NCI-H226 (cell line): Measurements from ENCODE around the gene TPR.
"Not testable (repeated sequence)": the region's sequence is repeated elsewhere in the genome, so short reads cannot be mapped to it uniquely, and the experiment has no call there.

ENCODE experiments used
- DNase-seq: peaks from one replicate; pipeline ENCODE4 v3.0.0-alpha.2; 2015

Gene TPR

DNA sequence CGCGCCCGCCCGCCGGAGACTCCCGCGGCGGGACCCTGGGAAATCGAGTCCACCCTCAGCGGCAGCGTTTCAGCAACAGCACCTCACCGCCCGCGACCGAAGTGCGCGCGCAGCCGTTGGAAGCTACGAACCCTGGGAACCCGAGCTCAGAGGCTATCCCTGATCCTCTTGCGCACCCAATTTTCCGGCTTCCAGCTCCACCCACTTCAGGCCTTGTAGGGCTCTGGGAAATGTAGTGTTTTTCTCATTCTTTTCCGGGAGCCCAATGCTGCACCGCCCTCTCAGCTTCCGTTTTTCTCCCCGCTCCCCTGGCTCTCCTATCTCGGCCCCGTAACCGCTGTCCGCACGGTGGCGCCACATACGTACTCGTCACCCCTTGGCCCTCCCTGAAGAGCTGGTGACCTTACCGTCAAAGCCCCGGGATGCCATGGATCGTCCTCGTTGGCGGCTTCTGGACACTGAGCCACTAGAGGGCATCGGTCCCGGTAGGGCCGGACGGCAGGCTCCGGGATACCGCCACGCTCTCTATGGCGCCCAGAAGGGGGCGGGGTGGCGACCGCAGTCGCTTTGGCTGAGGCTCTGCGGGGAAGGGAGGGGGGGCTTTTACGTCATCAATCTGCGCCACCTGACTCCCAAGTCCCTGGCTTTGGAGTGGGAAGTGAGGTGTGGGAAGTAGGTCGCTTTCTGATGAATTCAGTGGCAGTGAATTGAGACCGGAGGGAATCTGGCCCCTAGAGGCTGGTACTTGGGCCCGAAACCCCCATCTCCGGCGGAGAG lies at the start of gene TPR, which contains the start of gene ODR4:
Gene TPR (minus strand): TSS at position 102 of the 777 bp plus-strand sequence. CDS start 225 bp downstream, outside the sequence.
Gene ODR4 (plus strand): TSS at position 687 of the 777 bp plus-strand sequence. CDS start 3,948 bp downstream, outside the sequence.
- DNase-seq = peak; percentile 99

DNA sequence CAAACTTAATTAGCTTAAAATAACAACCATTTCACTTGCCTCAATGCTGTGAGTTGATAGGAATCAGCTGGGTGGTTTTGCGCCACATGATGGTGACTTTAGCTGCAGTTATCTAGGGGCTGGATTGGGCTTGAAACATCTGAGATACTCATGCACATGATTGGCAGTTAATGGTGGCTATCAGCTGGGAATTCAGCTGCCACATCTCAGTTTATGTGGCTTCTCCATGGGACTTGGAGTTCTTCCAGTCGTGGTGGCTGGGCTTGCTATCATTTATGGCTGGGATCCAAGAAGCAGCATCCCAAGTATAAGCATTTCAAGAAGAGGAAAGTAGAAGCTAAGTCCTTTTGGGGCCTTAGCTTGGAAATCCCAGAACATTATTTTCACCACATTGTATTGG lies 49.5 kb upstream of the TPR start:
- DNase-seq = no peak

DNA sequence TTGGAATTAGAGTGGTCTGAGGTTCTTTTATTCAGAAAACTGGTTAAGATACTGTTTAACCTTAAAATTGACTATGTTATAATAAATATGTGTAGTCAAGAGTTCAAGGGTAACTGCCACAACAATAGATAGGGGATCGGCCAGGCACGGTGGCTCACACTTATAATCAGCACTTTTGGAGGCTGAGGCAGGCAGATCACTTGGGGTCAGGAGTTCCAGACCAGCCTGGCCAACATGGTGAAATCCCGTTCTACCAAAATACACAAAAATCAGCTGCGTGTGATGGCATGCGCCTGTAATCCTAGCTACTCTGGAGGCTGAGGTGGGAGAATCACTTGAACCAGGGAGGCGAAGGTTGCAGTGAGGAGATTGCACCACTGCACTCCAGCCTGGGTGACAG lies 46.4 kb upstream of the TPR start:
- DNase-seq = no peak

DNA sequence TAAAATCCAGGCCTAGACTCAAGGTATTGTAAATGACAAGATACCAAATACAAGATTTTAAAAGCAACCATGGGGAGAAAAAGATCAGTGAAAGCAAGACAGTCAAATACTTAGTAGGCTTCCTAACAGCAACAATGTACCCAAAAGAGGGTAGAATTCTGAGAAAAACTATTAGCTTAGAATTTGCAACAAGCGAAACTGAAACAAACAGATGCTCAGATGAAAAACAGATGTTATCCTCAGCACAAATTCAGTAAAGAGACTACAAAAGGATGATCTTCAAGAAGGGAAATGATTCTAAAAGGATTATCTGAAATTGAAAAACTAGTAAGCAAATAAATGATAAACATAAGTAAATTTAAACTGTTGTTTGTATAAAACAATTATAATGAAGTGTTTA lies 45.9 kb upstream of the TPR start:
- no peak for DNase-seq

DNA sequence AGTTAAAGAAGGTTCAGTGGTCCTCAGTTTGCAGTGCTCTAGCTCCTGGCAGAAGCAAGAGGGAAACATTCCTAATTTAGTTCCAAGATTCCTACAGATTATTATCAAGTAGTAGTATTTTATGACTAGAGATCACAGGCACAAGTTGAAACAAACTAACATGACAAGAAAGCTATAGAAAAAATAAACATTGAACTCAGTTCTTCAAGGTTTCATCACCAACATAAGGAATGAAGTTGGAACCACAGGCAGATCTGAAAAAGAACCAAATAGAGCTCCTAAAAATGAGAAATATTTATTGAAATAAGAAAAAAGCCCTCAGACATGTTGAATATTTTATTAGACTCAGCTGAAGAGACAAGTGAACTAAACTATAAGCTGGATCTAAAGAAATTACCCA lies 45.3 kb upstream of the TPR start:
- no peak for DNase-seq

DNA sequence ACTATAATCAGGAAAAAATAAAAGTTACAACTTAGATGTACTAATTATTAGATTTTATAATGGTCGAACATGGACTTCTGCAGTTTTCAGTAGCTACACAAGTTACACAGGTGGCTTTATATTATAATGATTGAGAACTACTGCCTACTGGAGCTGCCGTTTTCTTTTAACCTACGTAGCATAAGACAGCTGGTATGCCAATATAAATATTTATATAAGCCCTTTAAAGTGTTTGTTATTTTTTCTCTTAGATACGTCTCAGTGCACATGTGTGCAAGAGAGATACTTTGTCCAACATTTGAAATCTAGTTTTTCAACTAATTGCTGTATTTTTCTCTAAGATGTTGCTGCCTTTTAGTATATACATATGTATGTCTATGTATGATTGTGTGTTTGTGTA lies 43.5 kb upstream of the TPR start:
- no peak for DNase-seq

DNA sequence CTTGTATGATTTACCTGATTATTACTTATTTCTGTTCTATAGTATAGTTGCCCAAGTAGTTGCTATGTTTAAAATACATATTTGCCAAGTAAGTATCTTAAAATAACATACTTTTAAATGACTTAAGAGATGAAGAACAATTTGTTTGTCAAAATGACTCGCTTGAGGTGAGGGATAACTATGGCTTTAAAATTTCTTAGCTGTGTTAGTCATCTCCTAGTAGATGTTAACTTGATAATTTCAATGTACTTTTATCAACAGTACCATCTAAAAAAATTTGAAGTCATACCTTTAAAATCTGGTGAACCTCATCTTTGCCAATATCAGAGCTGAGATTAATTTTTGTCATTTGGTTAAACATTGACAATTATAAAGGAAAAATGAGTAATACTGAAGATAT lies 38.3 kb upstream of the TPR start:
- no peak for DNase-seq

DNA sequence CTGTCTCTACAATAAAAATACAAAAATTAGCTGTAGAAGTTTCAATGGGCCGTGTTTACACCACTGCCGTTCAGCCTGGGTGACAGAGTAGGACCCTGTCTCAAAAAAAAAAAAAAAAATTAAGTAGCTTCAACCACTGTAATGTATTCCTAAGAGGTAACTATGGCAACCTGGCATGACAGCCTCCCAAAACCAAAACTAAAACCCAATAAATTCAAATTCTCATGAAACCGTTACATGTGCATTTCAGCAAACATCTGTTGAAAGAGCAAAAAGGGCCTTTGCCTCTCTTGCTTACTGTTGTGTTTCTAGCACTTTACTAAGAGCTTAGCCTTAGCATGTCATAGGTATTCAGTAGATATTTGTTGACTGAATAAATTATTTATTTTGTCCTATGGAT lies 34.0 kb upstream of the TPR start:
- DNase-seq = no peak

DNA sequence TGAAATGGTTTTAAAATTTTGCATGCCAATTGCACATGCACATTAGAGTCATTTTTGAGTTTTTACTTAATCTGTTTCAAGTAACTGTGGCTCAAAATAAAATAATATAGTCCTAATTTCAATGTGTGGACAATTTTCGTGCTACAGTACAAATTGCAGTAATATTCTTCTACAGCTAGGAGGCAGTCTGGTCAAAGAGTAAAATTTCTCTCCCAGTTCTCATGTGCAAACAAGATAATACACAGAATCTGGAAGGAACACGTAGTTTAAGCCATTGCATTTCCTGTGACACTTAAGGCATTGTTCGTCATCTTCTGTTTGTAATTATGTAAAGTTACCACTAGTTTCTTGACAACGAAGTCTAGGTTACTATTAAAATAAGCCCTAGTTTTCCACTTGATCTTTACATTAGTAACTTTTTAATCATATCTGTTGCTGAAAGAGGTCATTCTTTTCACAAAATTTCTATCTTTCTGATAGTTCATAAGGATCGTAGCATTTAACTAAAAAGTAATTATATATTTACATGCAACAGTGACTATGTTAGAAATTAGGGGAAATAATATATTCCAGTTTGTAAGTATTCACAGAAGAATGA lies 29.5 kb upstream of the TPR start:
- peak; percentile 3 for DNase-seq

DNA sequence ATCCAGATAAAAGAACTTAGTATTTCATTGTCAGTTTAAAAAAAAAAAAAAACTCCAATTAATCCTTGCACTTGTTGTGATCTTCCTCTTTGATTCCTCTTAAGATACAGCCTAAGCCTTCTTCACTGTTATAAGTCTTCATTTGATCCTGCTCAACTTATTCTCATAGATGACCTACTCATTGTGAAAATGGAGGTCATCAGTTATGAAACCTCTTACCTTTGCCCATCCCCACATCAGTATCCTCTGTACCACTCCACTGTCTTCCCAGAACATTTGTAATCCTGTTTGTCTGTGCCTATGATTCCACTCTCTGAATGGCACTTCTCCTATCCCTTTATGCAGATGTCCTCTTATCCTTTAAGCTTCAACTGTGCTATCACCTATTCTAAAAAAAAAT lies 28.6 kb upstream of the TPR start:
- no peak for DNase-seq

DNA sequence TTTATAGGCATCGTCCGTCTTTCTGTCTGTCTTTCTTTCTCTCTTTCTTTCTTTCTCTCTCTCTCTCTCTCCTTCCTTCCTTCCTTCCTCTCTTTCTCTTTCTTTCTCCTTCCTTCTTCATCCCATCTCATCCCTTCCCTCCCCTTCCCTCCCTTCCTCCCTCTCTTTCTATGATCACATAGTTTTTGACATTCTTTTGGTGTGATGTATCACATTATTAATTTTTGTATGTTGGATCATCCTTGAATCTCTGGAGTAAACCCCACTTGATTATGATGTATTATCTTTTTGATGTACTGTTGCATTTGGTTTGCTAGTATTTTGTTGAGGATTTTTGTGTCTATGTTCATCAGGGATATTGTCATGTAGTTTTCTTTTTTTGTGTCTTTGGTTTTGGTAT lies 26.4 kb upstream of the TPR start:
- DNase-seq = not testable (repeated sequence)

DNA sequence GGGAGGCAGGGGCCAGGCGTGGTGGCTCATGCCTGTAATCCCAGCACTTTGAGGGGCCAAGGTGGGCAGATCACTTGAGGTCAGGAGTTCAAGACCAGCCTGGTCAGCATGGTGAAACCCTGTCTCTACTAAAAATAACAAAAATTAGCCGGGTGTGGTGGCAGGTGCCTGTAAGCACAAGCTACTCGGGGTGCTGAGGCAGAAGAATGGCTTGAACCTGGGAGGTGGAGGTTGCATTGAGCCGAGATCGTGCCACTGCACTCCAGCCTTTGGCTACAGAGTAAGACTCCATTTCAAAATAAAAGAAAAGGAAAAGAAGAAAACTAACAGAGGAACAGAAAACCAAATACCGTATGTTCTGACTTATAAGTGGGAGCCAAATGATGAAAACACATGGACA lies 17.7 kb upstream of the TPR start:
- DNase-seq = not testable (repeated sequence)

DNA sequence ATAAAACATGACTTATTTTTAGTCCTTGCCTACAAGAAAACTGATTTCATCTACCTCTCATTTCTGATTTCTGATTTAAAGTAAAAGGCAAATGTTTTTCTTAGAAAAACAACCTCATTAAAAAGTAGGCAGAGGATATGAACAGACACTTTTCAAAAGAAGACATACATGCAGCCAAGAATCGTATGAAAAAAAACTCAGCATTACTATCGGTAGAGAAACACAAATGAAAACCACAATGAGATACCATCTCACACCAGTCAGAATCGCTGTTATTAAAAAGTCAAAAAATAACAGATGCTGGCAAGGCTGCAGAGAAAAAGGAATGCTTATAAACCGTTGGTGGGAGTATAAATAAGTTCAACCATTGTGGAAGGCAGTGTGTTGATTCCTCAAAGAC lies 16.8 kb upstream of the TPR start:
- no peak for DNase-seq

DNA sequence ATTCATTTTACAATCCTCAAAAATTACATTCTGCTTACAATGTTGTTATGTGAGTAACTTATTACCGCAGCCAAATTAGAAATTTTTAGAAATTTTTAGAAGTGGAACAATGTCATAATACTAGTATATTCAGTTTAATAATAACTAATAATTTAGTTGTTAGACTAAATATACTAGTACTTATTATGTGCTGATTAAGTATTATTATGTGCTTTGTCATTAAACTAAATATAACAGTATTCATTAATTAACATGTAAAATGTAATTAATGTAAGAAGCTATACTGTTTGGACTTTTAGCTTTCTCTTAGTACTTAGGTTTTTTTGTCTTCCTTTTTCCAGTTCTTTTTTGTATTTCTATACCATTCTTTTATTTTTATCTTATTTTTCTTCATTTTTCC lies 15.9 kb upstream of the TPR start:
- no peak for DNase-seq

DNA sequence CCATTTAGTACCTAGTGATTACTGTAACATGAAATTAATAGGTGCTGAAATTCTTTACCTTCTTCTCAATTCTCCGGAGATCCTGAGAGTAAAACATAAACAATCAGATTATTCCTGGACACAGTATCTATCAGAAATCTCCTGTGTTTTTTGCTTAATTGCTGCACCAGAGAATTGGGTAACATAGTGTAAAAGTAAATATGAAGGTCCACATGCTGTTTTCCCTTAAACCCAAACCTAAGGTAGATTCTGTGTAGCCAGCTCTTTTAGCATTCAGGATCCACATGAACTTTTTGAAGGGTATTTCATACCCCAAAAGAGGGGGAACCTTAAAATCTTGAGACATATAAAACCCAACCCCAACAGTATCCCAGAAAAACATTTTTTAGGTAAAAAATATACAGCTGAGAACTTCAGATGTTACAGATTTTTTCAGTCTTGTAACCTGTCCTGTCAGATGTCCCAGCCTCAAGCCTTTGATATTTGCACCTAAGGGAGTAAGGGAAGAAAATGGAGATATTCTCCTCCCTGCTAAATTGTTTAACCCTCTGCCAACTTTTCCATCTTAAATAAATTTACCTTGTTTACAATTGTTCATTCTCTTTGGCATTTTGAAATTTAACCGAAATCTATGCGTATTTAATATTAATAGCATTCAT lies 11.8 kb upstream of the TPR start:
- no peak for DNase-seq

DNA sequence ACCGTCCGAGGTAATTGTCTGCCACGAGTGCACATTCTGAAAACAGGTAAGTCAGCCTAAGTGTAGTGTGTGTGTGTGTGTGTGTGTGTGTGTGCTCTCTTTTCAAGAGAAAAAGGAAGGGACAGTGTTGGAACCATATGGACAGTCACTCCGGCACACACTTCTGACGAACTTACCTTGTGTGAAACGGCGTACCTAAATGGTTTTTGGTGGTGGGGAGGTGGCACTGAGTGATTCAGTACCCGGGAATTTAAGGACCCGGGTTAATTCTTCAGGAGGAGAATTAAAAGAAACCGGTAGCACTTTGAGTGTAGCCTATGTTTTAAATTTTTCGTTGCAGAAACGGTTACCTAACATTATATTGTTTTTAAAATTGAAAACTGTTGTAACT lies 871 bp upstream of the TPR start:
- DNase-seq = no peak

DNA sequence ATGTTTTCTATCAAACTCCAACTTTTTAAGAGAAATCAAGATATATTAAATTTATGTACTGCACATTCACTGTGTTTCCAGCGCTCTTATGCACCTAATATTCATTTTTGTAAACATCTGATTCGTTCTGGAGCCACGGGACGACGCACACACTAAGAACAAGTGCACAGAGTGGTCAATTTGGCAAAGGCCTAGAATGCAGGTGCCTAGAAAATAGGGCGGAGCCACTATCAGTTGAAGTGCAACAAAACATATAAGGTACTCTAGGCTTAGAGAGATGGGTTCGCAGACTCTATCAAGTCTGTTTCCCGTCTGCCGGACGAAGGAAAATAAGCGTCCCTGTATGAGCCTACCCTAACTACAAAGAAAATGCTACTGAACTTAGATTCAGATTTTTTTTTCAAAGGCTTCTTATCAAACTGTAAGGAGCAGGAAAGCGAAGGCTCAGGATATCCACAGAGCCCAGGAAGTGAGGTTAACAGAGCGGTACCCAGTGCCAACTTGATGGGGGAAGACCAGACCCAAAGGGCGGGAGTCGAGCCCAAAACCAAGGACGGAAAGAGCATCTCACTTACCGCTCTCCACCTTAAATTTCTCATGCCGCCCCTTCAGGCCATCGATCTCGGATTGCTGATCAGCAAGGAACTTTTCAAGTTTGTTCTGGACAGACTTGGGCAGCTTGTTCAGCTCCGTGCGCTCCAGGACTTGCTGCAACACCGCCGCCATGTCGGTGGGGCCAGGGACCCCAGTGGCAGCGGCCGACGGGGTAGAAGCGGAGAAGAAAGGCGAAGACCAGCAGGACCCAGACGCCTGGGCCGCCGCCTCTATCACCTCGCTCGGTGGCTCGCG lies 526 bp downstream of the TPR start:
- peak; percentile 2 for DNase-seq

DNA sequence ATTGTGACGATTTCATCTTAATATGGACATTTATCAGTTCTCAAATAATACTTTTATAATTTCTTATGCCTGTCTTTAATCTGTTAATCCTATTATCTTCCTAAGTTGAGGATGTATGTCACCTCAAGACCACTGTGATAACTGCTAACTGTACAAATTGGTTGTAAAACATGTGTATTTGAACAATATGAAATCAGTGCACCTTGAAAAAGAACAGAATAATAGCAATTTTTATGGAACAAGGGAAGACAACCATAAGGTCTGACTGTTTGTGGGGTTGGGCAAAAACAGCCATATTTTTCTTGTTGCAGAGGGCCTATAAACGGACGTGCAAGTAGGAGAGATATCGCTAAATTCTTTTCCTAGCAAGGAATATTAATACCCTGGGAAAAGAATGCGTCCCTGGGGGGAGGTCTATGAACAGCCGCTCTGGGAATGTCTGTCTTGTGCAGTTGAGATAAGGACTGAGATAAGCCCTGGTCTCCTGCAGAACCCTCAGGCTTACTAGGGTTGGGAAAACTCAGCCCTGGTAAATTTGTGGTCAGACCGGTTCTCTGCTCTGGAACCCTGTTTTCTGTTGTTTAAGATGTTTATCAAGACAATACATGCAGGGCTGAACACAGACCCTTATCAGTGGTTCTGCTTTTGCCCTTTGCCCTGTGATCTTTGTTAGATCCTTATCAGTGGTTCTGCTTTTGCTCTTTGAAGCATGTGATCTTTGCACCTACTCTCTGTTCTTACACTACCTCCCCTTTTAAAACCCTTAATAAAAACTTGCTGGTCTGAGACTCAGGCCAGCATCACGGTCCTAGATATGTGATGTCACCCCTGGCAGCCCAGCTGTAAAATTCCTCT lies 27.0 kb downstream of the TPR start:
- DNase-seq = peak; percentile 34

DNA sequence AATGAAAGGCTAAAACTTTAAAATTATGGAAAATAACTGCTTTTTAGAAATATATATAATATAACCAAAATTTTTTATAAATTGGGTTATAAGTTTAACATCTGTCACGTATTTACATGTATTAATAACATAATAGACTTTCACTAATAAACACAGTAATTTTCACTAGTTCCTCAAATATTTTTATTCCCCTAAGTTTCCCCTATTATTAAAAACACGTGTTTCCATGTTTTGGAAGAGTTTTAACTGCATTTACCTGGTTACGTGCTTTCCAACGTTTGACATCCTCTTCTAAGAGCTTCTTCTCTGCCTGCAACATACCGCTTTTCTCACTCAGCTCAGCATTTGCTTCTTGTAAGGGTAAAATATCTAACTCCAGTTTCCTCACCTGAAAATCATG lies 34.3 kb downstream of the TPR start:
- no peak for DNase-seq

DNA sequence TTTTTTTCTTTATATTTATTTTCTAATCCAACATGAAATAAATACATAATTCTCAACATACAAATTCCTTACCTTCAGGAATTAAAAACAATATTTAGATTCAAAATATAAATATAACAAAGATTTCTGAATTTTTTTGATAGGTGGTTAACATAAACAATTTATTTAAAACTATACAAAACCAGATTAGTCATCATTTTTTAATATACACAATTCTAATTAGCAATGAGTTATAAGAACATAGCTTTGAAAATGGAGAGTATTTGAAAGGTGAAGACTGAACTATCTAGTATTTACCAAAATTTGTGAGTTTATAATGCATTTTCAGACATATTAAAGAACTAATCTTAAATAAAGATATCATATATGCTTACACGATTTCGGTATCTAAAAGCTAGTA lies 37.5 kb downstream of the TPR start:
- no peak for DNase-seq

DNA sequence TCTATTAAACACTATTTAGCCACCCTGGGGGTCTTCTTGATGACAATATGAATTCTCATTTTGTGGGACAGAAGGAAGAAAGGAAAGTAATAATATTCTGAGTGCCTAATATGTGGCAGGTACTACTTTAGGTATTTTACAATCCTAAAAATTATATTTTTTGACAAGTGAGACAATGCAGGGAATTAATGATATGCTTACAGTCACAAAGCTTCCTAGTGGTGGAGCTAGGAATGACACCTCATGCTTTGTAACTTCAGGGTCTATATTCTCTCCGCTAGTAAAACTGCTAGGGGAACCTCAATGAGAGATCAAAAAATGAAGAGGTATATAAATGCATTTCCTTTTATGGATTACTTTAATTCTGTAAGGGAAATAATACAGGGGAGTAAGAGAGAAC lies 44.3 kb downstream of the TPR start:
- no peak for DNase-seq

DNA sequence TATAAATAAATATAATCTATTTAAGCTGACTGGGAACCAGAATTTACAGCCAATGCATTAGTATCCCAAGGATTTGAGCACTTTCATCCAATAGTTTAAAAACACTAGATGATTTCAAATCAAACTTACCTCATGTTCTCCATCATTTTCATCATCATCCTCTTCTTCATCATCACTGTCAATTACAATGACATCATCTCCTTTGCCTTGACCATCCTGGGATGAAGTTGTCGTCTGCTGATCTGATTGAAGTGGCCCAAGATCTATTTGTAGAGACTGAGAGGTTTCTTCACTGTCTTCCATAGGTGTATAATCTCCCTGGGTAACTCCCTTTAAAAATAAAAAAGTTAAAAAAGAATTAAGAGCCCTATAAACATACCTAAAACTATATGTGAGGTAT lies 47.7 kb downstream of the TPR start:
- DNase-seq = no peak
